NCI-H82 (cell line): ENCODE results near the gene MEIS2.
A peak's percentile ranks its signal among the peaks of the same experiment; 100 is the strongest.

Source experiments
- DNase-seq: peaks from one replicate; lab custom pipeline; 2025; lab: John Stamatoyannopoulos, UW

MEIS2 gene

GRCh38 chr15:37077623-37078351 lies 22.6 kb downstream of the MEIS2 start:
- DNase-seq: peak; percentile 98

GRCh38 chr15:37076543-37076942 lies 23.8 kb downstream of the MEIS2 start:
- DNase-seq: no peak

DNA sequence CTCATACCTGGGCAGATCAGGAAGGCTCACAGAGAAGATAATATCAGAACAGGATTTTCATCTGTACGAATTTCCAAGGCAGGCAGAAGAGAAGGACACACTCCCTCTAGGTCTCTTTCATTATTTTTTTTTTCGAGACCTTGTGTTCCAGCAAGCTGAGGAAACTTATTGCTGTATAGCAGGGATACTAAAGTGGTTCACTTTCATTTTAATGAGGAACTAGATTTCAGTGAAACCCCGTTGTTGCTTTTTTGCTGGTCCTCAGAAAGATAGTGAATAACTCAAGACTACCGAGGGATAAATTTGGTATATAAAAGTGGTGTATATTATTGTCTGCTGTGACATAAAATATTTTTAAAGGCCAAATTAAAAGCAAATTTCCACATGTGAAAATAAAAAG lies 24.6 kb downstream of the MEIS2 start:
- no peak for DNase-seq

DNA sequence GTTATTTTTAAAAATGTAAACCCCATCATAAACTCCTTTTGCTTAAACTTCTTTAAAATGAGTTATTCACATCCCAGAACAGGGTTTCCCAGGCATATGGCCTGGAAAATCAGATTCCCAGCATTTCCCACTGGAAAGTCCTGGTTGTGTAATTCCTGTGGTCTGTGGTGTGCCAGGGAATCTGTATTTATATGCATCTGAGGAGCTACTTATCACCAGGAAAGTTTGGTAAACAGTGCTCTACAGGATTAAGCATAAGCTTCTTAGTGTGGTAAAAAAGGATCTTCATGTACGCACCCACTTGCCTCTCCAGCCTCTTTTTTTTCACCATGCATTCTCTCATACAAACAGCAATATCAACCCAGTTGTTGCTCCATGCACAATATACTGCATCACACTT lies 28.2 kb downstream of the MEIS2 start:
- peak; percentile 97 for DNase-seq

DNA sequence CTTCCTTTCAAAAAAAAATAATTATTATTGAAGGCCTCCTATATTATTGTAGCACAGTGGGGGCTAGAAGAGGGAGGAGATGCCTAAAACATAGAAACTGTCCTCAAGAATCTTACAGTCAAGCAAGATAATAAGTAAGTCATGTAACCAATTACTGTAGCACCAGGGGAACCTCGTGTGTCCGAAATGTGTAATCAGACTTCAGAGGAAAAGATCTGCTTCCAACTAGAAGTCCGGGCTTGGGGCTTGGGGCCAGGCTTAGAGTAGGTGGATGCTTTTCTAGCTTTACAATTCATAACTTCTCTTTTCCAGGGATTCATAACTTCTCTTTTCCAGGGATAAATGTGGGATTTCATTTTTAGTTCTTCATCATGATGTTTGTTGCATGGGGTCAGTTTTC lies 29.2 kb downstream of the MEIS2 start:
- no peak for DNase-seq

- no peak for DNase-seq
These were observed 29.7 kb downstream of the MEIS2 start for GRCh38 chr15:37070686-37071085.

DNA sequence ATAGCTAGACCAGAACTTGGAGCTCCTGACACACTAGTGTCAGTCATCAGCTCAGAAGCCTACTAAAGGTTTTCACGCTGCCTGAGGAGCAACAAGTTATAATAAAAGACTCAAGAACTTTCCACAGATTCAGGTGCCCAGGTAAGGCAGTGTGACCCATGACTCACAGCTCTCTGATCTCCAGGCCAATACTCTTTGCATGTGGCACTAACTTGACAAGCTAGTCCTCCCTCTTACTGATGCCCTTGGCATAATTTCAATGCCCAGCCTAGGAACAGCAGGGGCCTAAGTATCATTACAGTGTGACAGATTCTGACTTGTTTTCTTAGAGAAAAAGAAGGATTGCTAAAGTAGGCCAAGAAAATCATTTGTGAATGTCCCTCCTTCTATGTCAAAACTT lies 38.4 kb downstream of the MEIS2 start:
- DNase-seq: no peak

GRCh38 chr15:37059086-37059485 lies 41.3 kb downstream of the MEIS2 start:
- DNase-seq: no peak

DNA sequence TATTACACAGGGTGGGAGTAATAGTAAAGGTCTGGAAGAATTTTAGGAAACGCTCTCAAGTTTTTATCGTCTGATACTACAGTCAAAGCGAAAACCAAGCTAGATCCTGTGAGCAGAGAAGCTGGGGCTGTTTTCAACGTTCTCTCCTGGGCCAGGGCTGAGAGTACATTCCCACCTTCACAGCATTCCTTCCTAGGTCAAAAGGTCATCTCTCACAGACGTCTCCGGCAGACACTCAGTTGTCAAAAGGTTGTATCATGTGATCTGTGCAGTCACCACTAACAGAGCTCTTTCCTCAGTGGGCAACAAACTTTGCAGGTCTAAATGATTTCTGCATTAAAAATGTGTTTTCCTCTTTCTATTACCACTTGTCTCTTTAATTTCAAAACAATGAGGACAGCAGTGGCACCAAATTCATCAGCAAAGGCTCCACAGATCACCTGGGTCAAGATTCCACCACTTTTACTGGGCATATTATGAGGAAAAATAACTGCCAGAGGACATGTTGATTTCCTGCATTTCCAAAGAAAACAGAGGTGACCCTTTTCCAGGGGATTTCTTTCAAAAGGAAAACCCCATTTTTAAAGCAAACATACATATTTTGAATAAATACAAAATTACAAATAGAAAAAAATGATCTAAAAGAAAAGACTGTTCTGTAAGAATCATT lies 41.9 kb downstream of the MEIS2 start:
- DNase-seq: no peak

GRCh38 chr15:37057831-37058230 lies 42.5 kb downstream of the MEIS2 start:
- no peak for DNase-seq

DNA sequence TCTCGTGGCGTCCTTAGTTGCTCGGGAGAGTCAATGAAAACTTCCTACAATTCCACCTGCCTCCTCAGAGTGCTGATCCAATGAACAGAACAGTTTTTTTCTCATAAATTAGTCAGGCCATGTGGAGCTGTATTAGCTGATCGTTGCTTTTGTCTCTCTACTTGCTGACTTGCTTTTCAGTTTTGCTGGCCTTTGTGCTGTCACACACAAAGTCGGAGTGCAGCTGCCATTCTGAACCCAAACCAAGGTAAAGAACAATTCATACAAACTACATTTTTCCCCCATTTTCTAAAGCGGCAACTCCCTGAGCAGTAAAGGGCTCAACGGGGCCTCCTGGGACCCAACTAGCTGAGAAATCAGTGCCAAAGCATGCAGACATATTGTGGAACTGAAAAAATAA lies 43.1 kb downstream of the MEIS2 start:
- DNase-seq: no peak

GRCh38 chr15:37056177-37057121 lies 43.9 kb downstream of the MEIS2 start:
- DNase-seq: no peak

DNA sequence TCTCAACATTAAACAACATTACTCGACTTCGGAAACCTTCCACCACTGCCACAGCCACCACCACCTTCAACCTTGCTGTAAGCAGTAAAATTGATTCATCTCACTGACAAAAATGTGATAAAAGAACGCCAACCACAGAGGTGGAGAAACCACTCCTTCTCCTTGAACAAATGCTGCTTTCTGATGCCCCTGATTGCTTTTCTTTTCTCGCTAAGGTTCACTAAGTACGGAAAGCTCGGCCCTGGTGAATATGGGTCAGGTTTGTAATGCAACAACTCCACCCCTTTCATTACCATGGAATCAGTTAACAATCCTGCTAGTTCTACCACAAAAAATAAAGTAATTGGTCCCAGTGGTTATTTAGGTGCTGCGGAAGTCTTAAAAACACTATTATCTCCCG lies 44.9 kb downstream of the MEIS2 start:
- DNase-seq: no peak

- no peak for DNase-seq
These were observed 46.0 kb downstream of the MEIS2 start for GRCh38 chr15:37054336-37054735.

GRCh38 chr15:37053166-37053565 lies 47.2 kb downstream of the MEIS2 start:
- no peak for DNase-seq

- no peak for DNase-seq
These were observed 50.0 kb downstream of the MEIS2 start for GRCh38 chr15:37050345-37050744.

GRCh38 chr15:37046876-37047614 lies 53.3 kb downstream of the MEIS2 start:
- DNase-seq: no peak

- peak; percentile 34 for DNase-seq
These were observed 54.2 kb downstream of the MEIS2 start for GRCh38 chr15:37045859-37046740.

- no peak for DNase-seq
These were observed 55.3 kb downstream of the MEIS2 start for GRCh38 chr15:37044915-37045648.

DNA sequence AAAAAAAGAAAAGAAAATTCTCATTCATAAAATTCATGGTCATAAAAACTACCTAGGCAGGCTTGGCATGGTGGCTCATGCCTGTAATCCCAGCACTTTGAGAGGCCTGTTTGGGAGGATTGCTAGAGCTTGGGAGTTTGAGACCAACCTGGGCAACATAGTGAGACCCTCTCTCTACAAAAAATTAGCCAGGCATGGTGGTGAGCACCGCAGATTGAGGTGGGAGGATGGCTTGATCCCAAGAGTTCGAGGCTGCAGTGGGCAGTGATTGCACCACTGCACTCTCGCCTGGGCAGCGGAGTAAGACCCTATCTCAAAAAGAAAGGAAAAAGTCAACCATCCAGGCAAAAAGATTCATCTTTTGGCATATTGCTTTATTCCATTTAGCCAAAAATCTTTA lies 58.5 kb downstream of the MEIS2 start:
- DNase-seq: no peak
